IPS-NIHi7 (cell line): ENCODE data around the gene NCR3LG1.
A peak's percentile ranks its signal among the peaks of the same experiment; 100 is the strongest.

Experiments used
- DNase-seq: peaks from one replicate; pipeline ENCODE4 v3.0.0; 2012; ENCODE audit warnings: mixed read lengths; ENCODE audit errors: extremely low spot score

The NCR3LG1 gene, protein sequence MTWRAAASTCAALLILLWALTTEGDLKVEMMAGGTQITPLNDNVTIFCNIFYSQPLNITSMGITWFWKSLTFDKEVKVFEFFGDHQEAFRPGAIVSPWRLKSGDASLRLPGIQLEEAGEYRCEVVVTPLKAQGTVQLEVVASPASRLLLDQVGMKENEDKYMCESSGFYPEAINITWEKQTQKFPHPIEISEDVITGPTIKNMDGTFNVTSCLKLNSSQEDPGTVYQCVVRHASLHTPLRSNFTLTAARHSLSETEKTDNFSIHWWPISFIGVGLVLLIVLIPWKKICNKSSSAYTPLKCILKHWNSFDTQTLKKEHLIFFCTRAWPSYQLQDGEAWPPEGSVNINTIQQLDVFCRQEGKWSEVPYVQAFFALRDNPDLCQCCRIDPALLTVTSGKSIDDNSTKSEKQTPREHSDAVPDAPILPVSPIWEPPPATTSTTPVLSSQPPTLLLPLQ

DNA sequence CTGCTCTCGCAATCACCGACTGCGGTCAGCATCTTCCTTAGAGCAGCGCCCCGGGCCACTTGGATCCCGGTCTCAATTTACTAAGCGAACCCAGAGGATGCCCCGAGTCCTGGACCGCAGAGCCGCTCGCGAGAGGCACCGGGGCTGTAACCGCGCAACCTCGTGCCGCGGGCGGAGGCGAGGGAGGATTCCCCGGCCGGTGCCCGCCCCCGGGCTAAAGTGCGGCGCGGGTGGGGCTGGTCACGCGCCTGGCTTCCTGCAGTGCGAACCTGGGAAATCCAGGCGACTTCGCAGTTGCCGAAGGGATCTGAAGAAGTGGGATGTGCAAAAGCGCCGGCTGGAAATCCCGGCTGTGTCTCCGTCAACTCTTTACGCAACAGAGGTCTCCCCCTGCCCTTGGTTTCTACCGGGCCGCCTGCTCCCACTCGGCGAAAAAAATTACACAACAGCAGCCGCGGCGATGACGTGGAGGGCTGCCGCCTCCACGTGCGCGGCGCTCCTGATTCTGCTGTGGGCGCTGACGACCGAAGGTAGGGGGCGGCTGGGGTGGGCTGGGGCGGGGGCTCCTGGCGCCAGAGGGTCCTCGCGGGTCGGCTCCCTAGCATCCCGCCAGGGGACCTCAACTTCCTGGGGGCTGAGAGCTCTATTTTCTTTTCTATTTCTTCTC, at the start of gene NCR3LG1:
Gene NCR3LG1, plus strand, starts transcription at position 291 of the 667 bp plus-strand sequence. Its CDS starts 170 bp downstream, at position 461.
- DNase-seq: peak; percentile 56

DNA sequence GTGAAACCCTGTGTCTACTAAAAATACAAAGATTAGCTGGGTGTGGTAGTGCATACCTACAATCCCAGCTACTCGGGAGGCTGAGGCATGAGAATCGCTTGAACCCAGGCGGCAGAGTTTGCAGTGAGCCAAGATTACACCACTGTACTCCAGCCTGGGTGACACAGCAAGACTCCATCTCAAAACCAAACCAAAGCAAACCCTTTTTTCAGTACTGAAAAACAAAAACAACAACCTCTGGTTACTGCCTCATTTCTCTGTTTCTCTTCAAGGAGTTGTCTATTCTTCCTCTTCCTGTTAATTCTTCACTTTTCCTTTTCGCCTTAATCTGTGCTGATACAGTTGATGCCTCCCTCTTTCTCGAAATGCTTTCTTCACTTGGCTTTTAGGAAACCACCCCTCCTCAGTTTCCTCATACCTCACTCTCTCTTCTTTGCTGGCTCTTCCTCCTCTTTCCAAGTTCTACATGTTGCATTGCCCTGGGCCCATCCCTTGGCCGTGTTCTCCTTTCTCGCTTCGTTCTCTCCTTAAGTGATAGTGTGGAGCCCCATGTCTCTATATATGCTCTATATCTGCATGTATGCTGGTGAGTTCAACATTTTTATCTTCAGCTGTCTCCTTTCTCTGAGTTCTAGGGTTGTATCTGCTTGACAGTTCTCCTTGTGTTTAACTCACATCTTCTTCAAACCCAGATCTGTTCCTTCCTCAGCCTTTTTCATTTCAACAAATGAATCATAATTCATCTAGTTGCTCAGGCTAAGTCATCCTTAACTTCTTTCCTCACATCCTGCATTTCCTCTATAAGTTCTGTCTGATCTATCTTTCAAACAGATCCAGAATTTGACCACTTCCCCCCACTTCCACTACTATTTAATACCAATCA, 38.0 kb upstream of the NCR3LG1 start:
- DNase-seq: no peak

DNA sequence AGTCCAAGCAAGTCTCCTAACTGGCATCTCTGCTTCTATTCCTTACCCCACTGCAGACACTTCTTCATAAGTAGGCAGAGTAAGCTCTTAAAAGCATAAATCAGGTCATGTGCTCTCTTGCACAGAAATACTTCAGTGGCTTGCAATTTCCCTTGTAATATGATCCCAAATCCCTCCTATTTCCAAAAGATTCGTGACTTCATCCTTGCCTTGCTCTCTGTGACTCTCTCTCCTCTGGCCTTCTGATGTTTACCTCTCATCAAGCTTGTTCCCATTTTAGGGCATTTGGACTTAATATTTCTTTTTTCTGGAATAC, 37.4 kb upstream of the NCR3LG1 start:
- DNase-seq: no peak

DNA sequence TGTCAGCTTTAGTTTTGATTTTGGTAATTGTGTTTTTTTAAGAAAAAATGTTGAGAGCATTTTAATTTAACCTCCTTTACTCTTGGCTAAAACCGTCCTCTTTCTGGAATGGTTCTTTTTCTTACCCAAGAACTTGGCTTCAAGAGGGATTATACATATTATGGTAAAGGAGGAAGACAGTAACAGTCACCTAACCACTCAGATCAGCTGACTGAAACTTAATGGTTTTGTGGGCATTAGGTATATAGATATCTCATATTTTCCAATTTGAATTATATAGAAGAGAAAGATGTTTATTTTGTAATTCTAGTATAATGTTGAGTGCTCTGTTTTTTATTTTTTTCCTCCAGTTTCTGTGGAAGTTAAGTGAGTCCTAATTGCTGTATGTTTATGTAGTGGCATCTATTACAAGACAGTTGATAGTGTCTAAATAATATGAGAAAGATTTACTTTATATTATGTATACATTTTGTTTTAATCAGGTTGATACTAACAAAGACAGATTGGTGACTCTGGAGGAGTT, 36.6 kb upstream of the NCR3LG1 start:
- DNase-seq: no peak

DNA sequence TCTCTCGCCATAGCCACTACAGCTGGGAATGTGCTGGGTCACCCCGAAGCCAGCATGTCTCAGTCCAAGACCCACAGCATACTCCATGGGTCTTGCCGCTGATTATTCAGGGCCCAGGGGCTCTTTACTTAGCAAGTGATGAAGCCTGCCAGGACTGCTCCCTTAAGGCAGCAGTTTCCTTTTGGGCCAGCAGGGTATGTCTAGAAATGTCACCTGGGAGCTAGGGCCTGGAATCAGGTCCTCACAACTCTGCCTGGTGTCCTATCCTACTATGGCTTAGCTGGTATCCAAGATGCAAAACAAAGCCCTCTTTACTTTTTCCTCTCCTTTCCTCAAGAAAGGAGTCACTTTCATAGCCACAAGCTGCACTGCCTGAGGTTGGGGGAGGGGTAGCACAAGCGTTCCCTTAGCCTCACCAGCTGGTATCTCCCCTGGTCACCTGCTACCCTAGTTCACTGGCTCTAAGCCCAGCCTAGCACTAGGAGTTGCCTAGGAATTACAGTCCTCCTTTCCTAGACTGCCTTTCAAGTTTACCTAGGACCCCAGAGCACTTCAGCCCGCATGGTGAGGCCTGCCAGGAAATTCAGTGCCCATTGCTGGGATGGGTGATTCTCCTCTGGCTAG, 22.6 kb upstream of the NCR3LG1 start:
- no peak for DNase-seq

DNA sequence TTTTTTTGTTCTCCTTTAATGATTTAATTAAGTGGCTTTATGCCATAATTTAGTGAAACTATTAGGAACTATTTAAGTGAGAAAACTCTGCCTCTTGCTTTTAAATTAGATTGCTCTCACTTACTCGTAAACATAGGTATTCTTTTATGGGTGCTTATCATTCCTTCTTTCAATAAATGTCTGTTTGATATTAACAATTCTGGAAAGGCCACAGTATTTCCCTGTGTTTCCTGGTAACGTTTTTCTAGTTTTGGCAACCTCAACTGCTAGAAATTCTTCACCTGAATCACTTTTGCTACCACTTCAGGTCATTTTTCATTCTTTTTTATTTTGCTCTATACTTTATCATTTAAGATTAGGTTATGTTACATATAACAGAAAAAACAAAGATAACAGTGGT, 19.9 kb upstream of the NCR3LG1 start:
- no peak for DNase-seq

DNA sequence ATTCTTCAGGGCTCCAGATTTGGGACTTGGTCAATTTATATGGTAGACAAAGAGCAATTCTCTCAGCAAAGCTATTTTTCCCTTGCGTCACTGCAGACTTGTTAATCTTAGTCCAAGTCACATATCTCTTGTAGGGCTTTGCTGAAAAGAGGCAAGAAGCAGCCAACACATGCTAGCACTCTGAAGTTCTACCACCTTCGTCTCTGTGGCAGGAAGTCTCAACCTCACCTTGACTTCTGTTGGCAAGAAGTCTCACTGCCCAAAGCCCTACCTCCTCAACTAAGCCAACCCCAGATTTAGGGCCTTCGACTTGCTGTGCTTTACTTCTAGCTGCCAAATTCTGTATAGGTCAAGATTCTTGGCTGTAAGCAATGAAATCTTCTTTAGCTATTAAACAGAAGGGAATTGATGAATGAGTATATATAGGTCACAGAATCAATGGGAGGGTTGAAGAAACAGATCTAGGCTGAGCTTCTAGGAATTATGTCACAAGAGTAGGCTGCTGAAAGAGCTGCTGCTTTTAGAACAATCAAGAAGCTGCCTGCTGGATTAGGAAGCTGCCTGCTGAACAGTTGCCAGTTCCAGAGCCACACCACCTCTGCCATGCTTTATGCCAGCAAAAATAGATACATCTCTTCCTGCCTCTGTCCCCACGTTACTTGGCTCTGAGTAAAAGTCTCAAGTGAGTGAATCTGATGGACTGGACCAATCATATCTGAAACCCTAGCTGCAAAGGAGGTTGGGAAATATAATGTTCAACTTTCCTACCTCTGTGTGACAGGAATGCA, 17.6 kb upstream of the NCR3LG1 start:
- DNase-seq: no peak

DNA sequence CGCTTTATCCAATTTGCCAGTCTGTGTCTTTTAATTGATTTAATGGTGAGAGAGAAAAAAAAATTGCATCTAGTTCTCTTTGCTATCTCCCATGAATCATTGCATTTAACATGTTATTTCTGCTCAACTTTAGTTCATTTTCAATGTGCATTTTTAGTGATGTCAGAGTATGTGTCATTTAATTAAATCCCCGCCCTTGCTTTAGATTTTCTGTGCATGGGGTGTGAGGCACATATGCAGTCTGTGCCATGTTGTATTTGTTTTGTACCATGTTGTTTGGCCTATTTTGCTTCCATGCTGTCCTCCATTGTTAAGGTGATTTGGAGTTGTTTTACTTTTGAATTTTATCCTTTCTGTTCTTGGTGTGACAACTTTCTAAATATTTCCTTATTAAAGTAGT, 8.3 kb upstream of the NCR3LG1 start:
- no peak for DNase-seq

DNA sequence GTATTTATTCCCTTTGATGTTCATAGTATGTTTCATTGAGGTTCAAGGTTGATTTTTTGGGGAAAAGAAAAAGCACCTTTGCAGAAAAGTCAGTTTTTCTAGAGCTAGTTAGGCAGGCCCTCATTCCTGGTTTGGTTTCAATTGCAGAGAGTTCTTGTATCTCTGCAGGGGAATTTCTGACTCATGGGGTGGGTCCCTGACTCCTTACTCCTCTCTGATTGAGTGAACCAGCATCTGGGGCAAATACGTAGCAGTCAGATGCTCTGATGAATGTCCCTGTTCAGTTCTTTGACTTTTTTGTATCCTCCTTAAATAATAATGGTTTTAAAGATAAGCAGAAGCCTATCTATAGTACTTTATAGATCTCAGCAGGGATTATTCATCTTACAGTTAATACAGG, 7.7 kb upstream of the NCR3LG1 start:
- peak; percentile 28 for DNase-seq

DNA sequence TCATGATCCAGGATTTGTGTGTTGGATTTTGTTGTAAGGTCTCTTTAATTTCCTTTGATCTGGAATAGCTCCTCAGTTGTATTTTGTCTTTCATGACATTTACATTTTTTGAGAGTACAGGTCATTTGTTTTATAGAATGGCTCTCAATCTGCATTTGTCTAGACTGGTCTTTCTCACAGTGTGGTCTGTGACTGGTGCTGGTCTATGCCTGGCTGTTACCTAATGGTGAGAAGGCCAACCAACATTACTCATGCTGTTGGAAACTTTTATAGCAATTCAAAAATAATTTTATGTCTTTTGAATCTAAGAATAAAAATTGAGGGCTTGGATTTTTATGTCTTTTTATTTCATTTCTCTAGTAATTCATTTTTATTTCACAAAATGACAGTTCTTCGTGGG, 3.9 kb upstream of the NCR3LG1 start:
- DNase-seq: no peak

DNA sequence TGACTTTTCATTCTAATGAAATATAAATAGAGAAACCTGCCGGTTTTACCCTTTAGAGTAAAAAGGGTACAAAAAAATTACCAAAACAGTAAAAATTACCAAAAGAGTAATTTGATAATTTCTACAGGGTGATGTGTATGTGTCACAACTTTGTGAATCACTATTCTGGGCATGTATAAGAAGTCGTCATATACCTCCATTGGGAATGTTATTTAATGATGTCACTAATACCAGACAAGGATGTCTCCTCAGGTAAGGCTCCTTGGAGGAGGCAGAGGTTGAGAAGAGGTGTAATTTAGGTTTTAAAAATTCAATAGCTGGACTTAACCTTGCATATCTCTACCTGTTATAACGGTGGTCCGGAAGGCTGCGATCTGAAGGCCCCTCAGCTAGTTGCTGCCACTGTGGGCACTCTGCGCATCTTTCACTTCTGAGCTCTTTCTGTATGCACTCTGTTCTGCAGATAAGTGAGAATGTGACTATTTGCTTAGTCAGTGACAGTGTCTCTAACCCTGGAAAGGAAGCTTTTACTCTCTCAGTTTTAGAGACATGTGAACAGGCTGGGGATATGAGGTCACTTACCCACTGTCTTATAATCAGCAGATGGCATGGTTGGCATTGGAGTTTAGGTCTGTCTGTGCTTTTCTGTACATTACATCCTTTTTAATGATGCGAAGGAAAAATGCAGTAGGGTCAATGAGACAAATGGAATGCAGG, 987 bp upstream of the NCR3LG1 start:
- no peak for DNase-seq

DNA sequence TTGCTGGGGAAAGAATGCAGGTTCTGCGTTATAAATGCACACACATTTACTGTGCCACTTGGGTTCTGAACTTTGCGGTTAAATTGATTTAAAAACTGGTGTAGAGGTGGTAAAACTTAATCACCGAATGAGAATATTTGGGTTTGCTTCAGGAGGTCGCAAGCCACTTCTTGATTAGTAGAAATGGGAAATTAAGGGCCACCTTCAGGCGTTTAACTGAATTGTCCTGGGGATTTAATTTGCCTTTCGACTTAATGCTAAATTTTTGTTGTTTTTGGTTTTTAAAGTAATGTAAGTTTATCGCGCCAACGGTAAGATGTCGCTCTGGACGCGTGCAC, 459 bp upstream of the NCR3LG1 start:
- no peak for DNase-seq

DNA sequence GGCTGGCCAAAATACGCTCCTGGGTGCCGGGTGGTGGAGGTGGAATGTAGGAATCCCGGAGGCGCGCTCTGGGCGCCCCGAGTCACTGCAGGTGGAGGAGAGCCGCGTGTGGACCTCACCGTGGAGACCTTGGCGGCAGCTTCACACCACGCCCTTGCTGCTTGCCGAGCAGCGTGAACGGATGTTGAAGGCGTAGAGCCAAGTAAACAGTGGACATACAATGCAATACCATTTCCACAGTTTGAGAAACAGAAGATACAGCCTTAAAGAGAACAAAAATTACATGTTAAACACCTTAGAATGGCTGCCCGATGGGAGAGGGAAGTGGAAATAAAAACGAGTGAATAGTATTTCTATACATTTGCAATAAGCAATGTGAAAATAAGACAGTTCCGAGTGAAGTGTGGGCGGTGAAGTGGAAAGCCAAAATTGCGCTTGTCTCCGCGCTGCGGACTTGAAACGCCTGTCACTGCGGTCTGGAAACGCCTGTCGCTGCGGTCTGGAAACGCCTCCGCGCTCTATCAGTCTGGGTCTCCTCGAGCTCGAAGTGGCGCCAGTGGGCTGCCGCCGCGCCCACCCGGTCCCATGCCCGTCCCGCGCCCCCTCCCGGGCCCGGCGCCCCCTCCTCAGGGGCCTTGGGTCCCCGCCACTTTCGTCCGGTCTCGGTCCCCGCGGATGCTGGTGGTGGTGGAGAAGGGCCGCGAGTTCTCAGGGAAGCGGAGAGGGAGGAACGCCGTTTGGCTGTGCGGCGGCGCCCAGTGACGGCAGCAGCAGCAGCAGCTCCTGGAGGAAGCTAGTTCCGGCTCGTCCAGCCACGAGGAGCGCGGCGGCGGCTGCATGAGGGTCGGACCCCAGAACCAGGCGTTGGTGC, 1.6 kb downstream of the NCR3LG1 start:
- peak; percentile 67 for DNase-seq

DNA sequence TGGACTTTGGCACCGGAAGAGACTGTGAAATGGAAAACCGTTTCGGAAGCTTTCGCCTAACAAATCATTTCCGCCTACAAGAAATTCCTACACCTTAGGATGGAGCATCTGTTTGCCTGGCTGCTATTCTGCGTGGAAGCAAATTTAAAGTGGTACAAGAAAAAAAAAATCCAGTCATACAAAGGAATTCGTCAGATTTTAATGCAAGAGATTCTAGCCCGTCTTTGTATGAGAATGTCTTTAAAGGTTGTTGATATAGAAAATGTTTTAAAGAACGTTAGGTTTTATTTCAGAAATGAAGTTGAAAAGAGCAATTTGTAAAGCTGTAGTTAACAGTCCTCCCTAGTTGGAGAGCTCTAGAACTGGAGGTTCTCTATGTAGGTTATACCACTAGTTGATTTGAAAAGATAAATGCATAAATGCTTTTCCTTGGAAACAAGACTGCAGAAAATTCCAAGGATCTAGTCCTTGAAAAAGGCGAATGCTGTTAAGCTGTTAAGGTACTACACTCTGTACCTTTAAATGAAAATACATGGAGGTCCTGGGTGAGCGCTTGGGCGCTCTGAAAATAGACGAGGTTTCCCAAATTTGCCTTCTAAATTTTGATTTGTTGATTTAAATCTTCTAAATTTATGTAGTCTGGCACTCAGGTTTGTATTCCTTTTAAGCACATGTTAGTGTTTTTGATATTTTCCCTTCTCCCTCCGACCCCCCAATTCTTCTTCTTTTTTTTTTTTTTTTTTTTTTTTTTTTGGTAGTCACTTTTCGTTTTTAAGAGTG, 2.4 kb downstream of the NCR3LG1 start:
- no peak for DNase-seq

DNA sequence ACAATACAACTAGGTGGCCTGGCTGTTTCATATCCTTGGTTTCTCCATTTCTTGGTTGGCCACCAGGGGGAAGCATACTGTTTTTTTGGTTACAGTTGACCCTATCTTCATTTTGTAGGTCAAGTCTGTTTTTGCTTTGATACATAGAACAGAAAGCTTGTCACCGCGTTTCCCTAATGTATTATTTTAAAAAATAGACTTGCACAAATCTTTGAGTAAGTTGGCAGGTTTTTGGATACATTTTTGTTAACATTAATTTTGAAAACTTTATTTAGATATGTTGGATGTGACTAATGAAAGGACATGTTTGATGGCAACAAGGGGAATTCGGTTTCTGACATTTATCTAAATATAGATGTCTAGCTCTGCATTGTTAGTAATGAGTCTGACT, 3.0 kb downstream of the NCR3LG1 start:
- peak; percentile 73 for DNase-seq

DNA sequence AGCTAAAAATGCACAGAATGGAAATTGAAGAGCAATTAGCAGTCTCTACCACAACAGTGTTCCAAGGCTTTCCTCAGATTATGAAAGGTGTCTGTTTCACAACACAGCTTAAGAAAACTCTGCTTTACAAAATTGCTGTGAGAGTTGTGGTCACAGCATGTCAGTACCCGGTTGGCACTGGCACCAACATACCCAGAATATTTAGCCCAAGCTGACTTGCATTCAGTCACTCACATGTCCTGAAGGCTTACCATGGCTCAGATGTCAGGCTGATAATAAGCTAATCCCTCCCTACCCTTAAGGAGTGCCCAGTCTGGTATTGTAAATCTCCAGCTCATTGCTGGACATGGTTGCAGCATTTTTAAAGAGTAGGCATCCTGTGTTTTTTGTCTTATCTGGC, 14.9 kb downstream of the NCR3LG1 start:
- no peak for DNase-seq

DNA sequence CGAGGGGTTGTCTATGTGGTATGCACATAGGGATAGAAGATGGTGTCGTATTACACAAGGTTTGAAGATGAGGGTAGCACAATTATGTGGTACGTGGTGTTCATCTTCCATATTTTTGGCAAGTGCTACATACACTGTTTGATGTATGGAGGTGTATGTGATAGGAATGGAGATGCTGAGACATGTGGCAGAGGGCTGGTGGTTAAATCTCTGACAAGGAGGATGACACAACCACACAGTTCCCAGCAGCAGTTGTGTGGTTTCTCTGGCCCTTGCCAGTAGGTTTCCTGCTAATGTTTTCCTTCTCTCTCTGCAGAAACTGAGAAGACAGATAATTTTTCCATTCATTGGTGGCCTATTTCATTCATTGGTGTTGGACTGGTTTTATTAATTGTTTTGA, 17.0 kb downstream of the NCR3LG1 start:
- no peak for DNase-seq

DNA sequence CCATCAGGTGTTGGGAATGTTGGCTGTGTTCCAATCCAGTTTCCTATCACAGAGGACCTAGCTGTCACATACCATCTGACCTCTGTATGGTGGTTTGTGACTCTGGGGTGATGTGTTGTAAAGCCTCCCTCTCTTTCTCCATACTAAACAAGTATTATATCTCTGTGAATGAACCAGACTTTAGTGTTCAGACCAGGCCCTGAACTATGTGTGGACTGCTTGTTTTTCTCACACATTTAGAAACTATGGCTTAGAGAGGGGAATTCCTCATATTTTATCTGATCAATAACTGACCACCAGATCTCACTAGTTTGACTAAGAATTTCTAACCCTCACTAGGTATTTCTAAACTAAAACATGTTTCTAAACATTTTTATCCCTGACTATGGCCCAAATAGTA, 17.5 kb downstream of the NCR3LG1 start:
- DNase-seq: no peak
